ENCODE data around the gene SCAMP1. TPM values are rescaled to one million over a fixed set of nuclear protein-coding genes. Genes with fewer than 3 reads are reported as not detected.

The SCAMP1 gene
- total and polyA plus RNA-seq, 9 donors, result 13.6 to 38.8 (median 35.5) TPM

DNA sequence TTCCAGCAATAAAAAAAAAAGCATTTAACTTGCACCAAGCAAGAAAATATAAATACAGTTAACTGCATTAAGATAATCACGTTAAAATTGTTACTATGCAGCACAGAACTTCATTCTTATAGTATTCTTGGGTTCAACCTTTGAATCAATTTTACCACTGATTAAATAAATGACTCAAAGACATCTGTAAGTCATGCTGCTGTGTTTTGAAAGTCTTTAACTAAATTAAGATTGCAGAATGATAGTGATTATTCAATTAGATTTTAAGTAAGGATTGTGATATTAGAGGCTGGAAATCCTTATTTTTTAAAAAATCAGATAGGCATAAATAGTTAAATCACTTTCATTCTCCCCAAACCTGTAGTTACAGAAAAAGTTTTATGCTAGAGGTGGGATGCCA lies 116.4 kb downstream of the SCAMP1 start:
- Histone ChIP-seq H3K9me3 (no peaks in the 10 kb centered on the region), H3K4me3 (no peak overlapping the region), H3K4me1 (ENCODE audit: insufficient read depth) (no peaks in the 10 kb centered on the region), H3K36me3 (no peaks in the 10 kb centered on the region), H3K27me3 (no peaks in the 10 kb centered on the region), H3K27ac (no peak overlapping the region)
- no peak for DNase-seq
- intact Hi-C loops (cut with DNase I), result no loop called here
- TF ChIP-seq POLR2A (IDR thresholded peaks at IDR 0.05) (no peak), CTCF (IDR thresholded peaks at IDR 0.05) (no peak), EP300 (IDR thresholded peaks at IDR 0.05) (no peak)
- 84 to 89% (median 87%) methylated on average over 1 of the region's 1 CpG for WGBS, 3 donors

DNA sequence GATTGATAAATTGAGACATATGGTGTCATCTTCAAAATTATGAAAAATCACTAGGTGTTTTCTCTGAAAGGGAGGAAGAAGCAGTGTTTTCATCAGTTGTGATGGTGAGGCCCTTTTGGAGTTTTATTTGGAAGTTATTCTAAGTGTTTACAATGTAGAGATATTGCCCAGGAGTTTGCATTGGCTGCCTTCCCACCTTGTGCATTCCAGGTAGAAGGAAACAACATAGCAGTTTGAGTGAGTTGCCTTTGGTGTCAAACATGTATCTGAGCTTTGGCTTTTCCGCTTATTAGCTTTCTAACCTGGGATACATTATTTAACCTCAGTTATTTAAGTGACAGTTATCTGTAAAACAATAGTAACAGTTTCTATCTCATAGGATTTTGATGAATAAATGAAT lies 122.5 kb downstream of the SCAMP1 start:
- TF ChIP-seq CTCF (IDR thresholded peaks at IDR 0.05), result no peak
- TF ChIP-seq EP300 (IDR thresholded peaks at IDR 0.05), result no peak
- TF ChIP-seq POLR2A (IDR thresholded peaks at IDR 0.05), result no peak
- H3K27me3 ChIP-seq, result no peaks in the 10 kb centered on the region
- no peak overlapping the region for H3K27ac ChIP-seq
- H3K9me3 ChIP-seq, result no peaks in the 10 kb centered on the region
- H3K4me1 ChIP-seq (ENCODE audit: insufficient read depth), result peaks cover 4% of the 10 kb centered on the region
- 93 to 97% (median 94%) methylated on average over 1 of the region's 1 CpG for WGBS, 3 donors
- intact Hi-C loops (cut with DNase I), result loop anchor here in 1 of 4 donors (5.0 kb wide), 1 partner anchor 694 kb away; no protein-coding TSS in a partner anchor
- no peak for DNase-seq
- no peak overlapping the region for H3K4me3 ChIP-seq
- H3K36me3 ChIP-seq, result no peaks in the 10 kb centered on the region

- H3K9me3 ChIP-seq, result no peaks in the 10 kb centered on the region
- 54 to 65% (median 57%) methylated on average over 3 of the region's 3 CpGs for WGBS, 3 donors
- DNase-seq, result peak in 1 of 5 donors; percentile 36
- H3K4me3 ChIP-seq, result no peak overlapping the region
- H3K36me3 ChIP-seq, result no peaks in the 10 kb centered on the region
- H3K27ac ChIP-seq, result no peak overlapping the region
- no peaks in the 10 kb centered on the region for H3K27me3 ChIP-seq
- intact Hi-C loops (cut with DNase I), result loop anchor here in 1 of 4 donors (5.0 kb wide), 1 partner anchor 693 kb away; no protein-coding TSS in a partner anchor
- H3K4me1 ChIP-seq (ENCODE audit: insufficient read depth), result peaks cover 6% of the 10 kb centered on the region
- no peak for TF ChIP-seq CTCF (IDR thresholded peaks at IDR 0.05)
- TF ChIP-seq EP300 (IDR thresholded peaks at IDR 0.05), result no peak
- TF ChIP-seq POLR2A (IDR thresholded peaks at IDR 0.05), result no peak
These were observed 123.5 kb downstream of the SCAMP1 start for GRCh38 chr5:78483809-78484521.

DNA sequence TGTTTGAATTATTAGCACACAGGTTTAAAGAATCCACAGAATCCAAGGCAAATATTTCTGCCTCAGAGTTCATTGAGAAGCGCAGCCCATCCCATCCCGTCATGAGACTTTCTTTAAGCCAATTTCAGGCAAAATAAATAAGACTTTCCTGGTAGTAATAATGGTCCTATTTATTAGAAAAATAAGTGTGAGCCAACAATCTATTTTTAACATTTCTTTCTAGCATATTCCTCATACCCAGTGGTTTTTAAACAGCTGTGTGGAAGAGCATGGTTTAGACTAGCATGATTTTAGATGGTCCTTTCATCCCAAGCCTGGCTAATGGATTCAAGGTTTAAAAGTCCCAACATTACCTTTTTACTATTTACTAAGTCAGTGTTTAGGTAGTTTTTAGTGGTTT lies 125.8 kb downstream of the SCAMP1 start:
- peaks cover 6% of the 10 kb centered on the region for H3K4me1 ChIP-seq (ENCODE audit: insufficient read depth)
- H3K9me3 ChIP-seq, result no peaks in the 10 kb centered on the region
- TF ChIP-seq POLR2A (IDR thresholded peaks at IDR 0.05) (no peak), CTCF (IDR thresholded peaks at IDR 0.05) (no peak), EP300 (IDR thresholded peaks at IDR 0.05) (no peak)
- H3K36me3 ChIP-seq, result no peaks in the 10 kb centered on the region
- no peak overlapping the region for H3K4me3 ChIP-seq
- 73 to 81% (median 80%) methylated on average over 2 of the region's 2 CpGs for WGBS, 3 donors
- intact Hi-C loops (cut with DNase I), result no loop called here
- H3K27ac ChIP-seq, result no peak overlapping the region
- DNase-seq, result no peak
- no peaks in the 10 kb centered on the region for H3K27me3 ChIP-seq
